ENCODE results near the gene RAMP2.

Gene RAMP2

GRCh38 chr17:42795061-42795460, 34.0 kb downstream of the RAMP2 start:
- DNase-seq (ENCODE audit: low spot score): no peak

GRCh38 chr17:42795465-42795864, 34.4 kb downstream of the RAMP2 start:
- no peak for DNase-seq (ENCODE audit: low spot score)

- DNase-seq (ENCODE audit: low spot score): no peak
Measured at GRCh38 chr17:42796066-42796758, 35.2 kb downstream of the RAMP2 start.

GRCh38 chr17:42797067-42798007, 36.3 kb downstream of the RAMP2 start:
- DNase-seq (ENCODE audit: low spot score): no peak

- no peak for DNase-seq (ENCODE audit: low spot score)
Measured at GRCh38 chr17:42798011-42798382, 37.0 kb downstream of the RAMP2 start.

- DNase-seq (ENCODE audit: low spot score): peak; percentile 66
Measured at GRCh38 chr17:42798383-42799380, 37.7 kb downstream of the RAMP2 start, which contains the start of the genes CNTD1 and COA3. Gene CNTD1 (plus strand): TSS chr17:42798861. CDS start chr17:42799068, 207 bp downstream. Gene COA3 (minus strand): TSS chr17:42798704. CDS start chr17:42798681, 23 bp downstream.

- DNase-seq (ENCODE audit: low spot score): no peak
Measured at GRCh38 chr17:42803074-42803883, 42.3 kb downstream of the RAMP2 start.

- no peak for DNase-seq (ENCODE audit: low spot score)
Measured at GRCh38 chr17:42804918-42805367, 43.9 kb downstream of the RAMP2 start.

- no peak for DNase-seq (ENCODE audit: low spot score)
Measured at GRCh38 chr17:42806249-42806648, 45.2 kb downstream of the RAMP2 start.

- DNase-seq (ENCODE audit: low spot score): no peak
Measured at GRCh38 chr17:42809250-42809649, 48.2 kb downstream of the RAMP2 start.

All from hematopoietic multipotent progenitor cell treated with erythropoietin and hydrocortisone succinate and interleukin-3 and kit ligand, for 17 days (in vitro differentiated cells).